DOHH2 (cell line): ENCODE measurements around the gene SRGAP1.

Source experiments
- H3F3A ChIP-seq: fragments of 200-600 bp; sonication (generic), shearing (Covaris generic); 2 replicates; pipeline ENCODE4 v1.6.0; 2016; ENCODE audit warnings: antibody characterized with exemption, mild to moderate bottlenecking; ENCODE audit not compliant: control insufficient read depth, insufficient read depth
- H3K27ac ChIP-seq: fragments of 200-600 bp; sonication (generic); 2 replicates; pipeline ENCODE4 v1.5.1; 2014; ENCODE audit warnings: low read depth, mild to moderate bottlenecking, low read length, moderate library complexity
- H3K27me3 ChIP-seq: fragments of 200-600 bp; sonication (generic); 2 replicates; pipeline ENCODE4 v1.6.1; 2014; ENCODE audit warnings: mild to moderate bottlenecking, low read length, mixed read lengths; ENCODE audit not compliant: control insufficient read depth
- H3K36me3 ChIP-seq: fragments of 200-600 bp; sonication (generic); 2 replicates; pipeline ENCODE4 v1.6.1; 2014; ENCODE audit warnings: mild to moderate bottlenecking, low read length, moderate library complexity, mixed read lengths; ENCODE audit not compliant: control insufficient read depth
- H3K4me1 ChIP-seq: fragments of 200-600 bp; sonication (generic); 2 replicates; pipeline ENCODE4 v1.6.1; 2014; ENCODE audit warnings: mild to moderate bottlenecking, low read length, mixed read lengths; ENCODE audit not compliant: control insufficient read depth
- H3K4me2 ChIP-seq: fragments of 200-600 bp; sonication (generic); 2 replicates; pipeline ENCODE4 v1.6.0; 2014; ENCODE audit warnings: mild to moderate bottlenecking, low read length, moderate library complexity
- H3K4me3 ChIP-seq: fragments of 200-600 bp; sonication (generic); 2 replicates; pipeline ENCODE4 v1.5.1; 2014; ENCODE audit warnings: mild to moderate bottlenecking, low read length, mixed read lengths
- H3K79me2 ChIP-seq: fragments of 200-600 bp; sonication (generic); 2 replicates; pipeline ENCODE4 v1.6.1; 2014; ENCODE audit warnings: mild to moderate bottlenecking, low read length, mixed read lengths; ENCODE audit not compliant: control insufficient read depth
- H3K9me2 ChIP-seq: fragments of 200-600 bp; sonication (generic); replicated peaks from 2 replicates; pipeline ENCODE4 v1.6.1; 2014; ENCODE audit warnings: mild to moderate bottlenecking, low read length, mixed read lengths; ENCODE audit not compliant: control insufficient read depth
- H3K9me3 ChIP-seq: fragments of 200-600 bp; sonication (generic); 2 replicates; pipeline ENCODE4 v1.6.1; 2014; ENCODE audit warnings: antibody characterized with exemption, low read length, mixed read lengths; ENCODE audit not compliant: control insufficient read depth, insufficient read depth
- H4K20me1 ChIP-seq: fragments of 200-600 bp; sonication (generic); 2 replicates; pipeline ENCODE4 v1.6.0; 2014; ENCODE audit warnings: low read depth, mild to moderate bottlenecking, antibody characterized with exemption, low read length, moderate library complexity; ENCODE audit not compliant: control insufficient read depth, insufficient read depth
- CTCF ChIP-seq: fragments of 200-600 bp; sonication (generic); IDR thresholded peaks from one replicate; pipeline ENCODE4 v1.5.1; 2014; ENCODE audit warnings: antibody characterized with exemption, mild to moderate bottlenecking, low read depth, low read length; ENCODE audit not compliant: poor library complexity, severe bottlenecking
- EZH2phosphoT487 ChIP-seq: fragments of 200-600 bp; sonication (generic); IDR thresholded peaks from 2 replicates; pipeline ENCODE4 v1.6.1; 2017; ENCODE audit warnings: borderline replicate concordance, mild to moderate bottlenecking, antibody characterized with exemption, low read length, moderate library complexity, mixed read lengths

The SRGAP1 gene

GRCh38 chr12:64103825-64104740 is 259.6 kb downstream of the SRGAP1 start:
- no peak for TF ChIP-seq CTCF
- no peak for TF ChIP-seq EZH2phosphoT487
- Histone ChIP-seq H3K27ac (no peak overlapping the region), H3K36me3 (no peaks in the 10 kb centered on the region), H3K79me2 (no peaks in the 10 kb centered on the region), H3K27me3 (peaks cover 2% of the 10 kb centered on the region; the same call in 1 of the 2 replicates), H3K9me2 (no peaks in the 10 kb centered on the region), H3K9me3 (no peaks in the 10 kb centered on the region), H3K4me2 (no peak overlapping the region), H3F3A (no peaks in the 10 kb centered on the region), H3K4me1 (no peaks in the 10 kb centered on the region), H3K4me3 (no peak overlapping the region), H4K20me1 (no peaks in the 10 kb centered on the region)

- TF ChIP-seq CTCF (no peak), EZH2phosphoT487 (no peak)
- Histone ChIP-seq H3K36me3 (no peaks in the 10 kb centered on the region), H3K9me2 (no peaks in the 10 kb centered on the region), H3K4me2 (no peak overlapping the region), H3F3A (no peaks in the 10 kb centered on the region), H3K27ac (no peak overlapping the region), H4K20me1 (no peaks in the 10 kb centered on the region), H3K27me3 (peaks cover 2% of the 10 kb centered on the region), H3K9me3 (no peaks in the 10 kb centered on the region), H3K4me1 (no peaks in the 10 kb centered on the region), H3K79me2 (no peaks in the 10 kb centered on the region), H3K4me3 (no peak overlapping the region)
Observed at GRCh38 chr12:64105026-64105425, 260.5 kb downstream of the SRGAP1 start.

- H3K9me3 ChIP-seq = no peaks in the 10 kb centered on the region
- H3K4me1 ChIP-seq = no peaks in the 10 kb centered on the region
- no peak overlapping the region for H3K4me2 ChIP-seq
- TF ChIP-seq CTCF = no peak
- TF ChIP-seq EZH2phosphoT487 = no peak
- H3K9me2 ChIP-seq = no peaks in the 10 kb centered on the region
- no peaks in the 10 kb centered on the region for H3K79me2 ChIP-seq
- H3K27ac ChIP-seq = no peak overlapping the region
- H3K4me3 ChIP-seq = no peak overlapping the region
- no peaks in the 10 kb centered on the region for H3K36me3 ChIP-seq
- peaks cover 2% of the 10 kb centered on the region; the same call in 1 of the 2 replicates for H3K27me3 ChIP-seq
- no peaks in the 10 kb centered on the region for H3F3A ChIP-seq
- H4K20me1 ChIP-seq = no peaks in the 10 kb centered on the region
Observed at GRCh38 chr12:64107776-64108175, 263.3 kb downstream of the SRGAP1 start.
